ENCODE measurements around the gene MXD3.

The MXD3 gene

GRCh38 chr5:177354711-177355110, 43.0 kb upstream of the MXD3 start:
- H3K4me3 ChIP-seq (ENCODE audit: low read depth in 1 of 2, low read length in 2 of 2), result no peak overlapping the region
- H3K4me1 ChIP-seq (ENCODE audit: control insufficient read depth in 1 of 2, insufficient read depth in 2 of 2, low read length in 2 of 2), result peaks cover 6 to 20% of the 10 kb centered on the region in 2 donors
- peaks cover 0 to 5% of the 10 kb centered on the region in 2 donors for H3K36me3 ChIP-seq (ENCODE audit: control insufficient read depth in 1 of 2, insufficient read depth in 2 of 2, low read length in 2 of 2)

GRCh38 chr5:177354256-177354655, 42.6 kb upstream of the MXD3 start:
- peaks cover 2 to 9% of the 10 kb centered on the region in 2 donors for H3K36me3 ChIP-seq (ENCODE audit: control insufficient read depth in 1 of 2, insufficient read depth in 2 of 2, low read length in 2 of 2)
- no peaks in the 10 kb centered on the region for H3K27me3 ChIP-seq (ENCODE audit: low read depth, low read length)
- H3K27ac ChIP-seq (ENCODE audit: low read length), result no peak overlapping the region
- H3K4me3 ChIP-seq (ENCODE audit: low read depth in 1 of 2, low read length in 2 of 2), result no peak overlapping the region
- no peaks in the 10 kb centered on the region for H3K9me3 ChIP-seq (ENCODE audit: control insufficient read depth in 1 of 2, low read length in 2 of 2)
- H3K4me1 ChIP-seq (ENCODE audit: control insufficient read depth in 1 of 2, insufficient read depth in 2 of 2, low read length in 2 of 2), result peaks cover 6 to 24% of the 10 kb centered on the region in 2 donors

More at GRCh38 chr5:177354711-177355110, 43.0 kb upstream of the MXD3 start:
- Histone ChIP-seq H3K9me3 (ENCODE audit: control insufficient read depth in 1 of 2, low read length in 2 of 2) (no peaks in the 10 kb centered on the region), H3K27me3 (ENCODE audit: low read depth, low read length) (no peaks in the 10 kb centered on the region), H3K27ac (ENCODE audit: low read length) (no peak overlapping the region)

GRCh38 chr5:177353093-177353492, 41.4 kb upstream of the MXD3 start:
- Histone ChIP-seq H3K36me3 (ENCODE audit: control insufficient read depth in 1 of 2, insufficient read depth in 2 of 2, low read length in 2 of 2) (peaks cover 6 to 16% of the 10 kb centered on the region in 2 donors), H3K27me3 (ENCODE audit: low read depth, low read length) (no peaks in the 10 kb centered on the region), H3K27ac (ENCODE audit: low read length) (no peak overlapping the region), H3K4me1 (ENCODE audit: control insufficient read depth in 1 of 2, insufficient read depth in 2 of 2, low read length in 2 of 2) (peaks cover 6 to 32% of the 10 kb centered on the region in 2 donors), H3K9me3 (ENCODE audit: control insufficient read depth in 1 of 2, low read length in 2 of 2) (no peaks in the 10 kb centered on the region), H3K4me3 (ENCODE audit: low read depth in 1 of 2, low read length in 2 of 2) (no peak overlapping the region)

GRCh38 chr5:177351392-177352329, 40.0 kb upstream of the MXD3 start, which contains the start of gene LMAN2:
Gene LMAN2, minus strand, starts transcription at chr5:177351668. Its CDS starts 21 bp downstream, at chr5:177351647.
- peak within 1 kb of the TSS; percentile 100 for H3K4me3 ChIP-seq (ENCODE audit: low read depth in 1 of 2, low read length in 2 of 2)
- H3K27me3 ChIP-seq (ENCODE audit: low read depth, low read length), result no peaks in the 10 kb centered on the region
- H3K4me1 ChIP-seq (ENCODE audit: control insufficient read depth in 1 of 2, insufficient read depth in 2 of 2, low read length in 2 of 2), result peaks cover 6 to 42% of the 10 kb centered on the region in 2 donors
- peak within 1 kb of the TSS; percentile 93 for H3K27ac ChIP-seq (ENCODE audit: low read length)
- peaks cover 13 to 16% of the 10 kb centered on the region in 2 donors for H3K36me3 ChIP-seq (ENCODE audit: control insufficient read depth in 1 of 2, insufficient read depth in 2 of 2, low read length in 2 of 2)
- no peaks in the 10 kb centered on the region for H3K9me3 ChIP-seq (ENCODE audit: control insufficient read depth in 1 of 2, low read length in 2 of 2)

- Histone ChIP-seq H3K27me3 (ENCODE audit: low read depth, low read length) (no peaks in the 10 kb centered on the region), H3K36me3 (ENCODE audit: control insufficient read depth in 1 of 2, insufficient read depth in 2 of 2, low read length in 2 of 2) (peaks cover 16% of the 10 kb centered on the region in 2 donors), H3K9me3 (ENCODE audit: control insufficient read depth in 1 of 2, low read length in 2 of 2) (no peaks in the 10 kb centered on the region), H3K27ac (ENCODE audit: low read length) (peak overlapping the region; percentile 93), H3K4me1 (ENCODE audit: control insufficient read depth in 1 of 2, insufficient read depth in 2 of 2, low read length in 2 of 2) (peaks cover 6 to 42% of the 10 kb centered on the region in 2 donors), H3K4me3 (ENCODE audit: low read depth in 1 of 2, low read length in 2 of 2) (peak overlapping the region; percentile 100)
Measured at GRCh38 chr5:177350776-177351391, 39.2 kb upstream of the MXD3 start.

GRCh38 chr5:177349762-177350161, 38.1 kb upstream of the MXD3 start:
- Histone ChIP-seq H3K4me1 (ENCODE audit: control insufficient read depth in 1 of 2, insufficient read depth in 2 of 2, low read length in 2 of 2) (peaks cover 6 to 42% of the 10 kb centered on the region in 2 donors), H3K27me3 (ENCODE audit: low read depth, low read length) (no peaks in the 10 kb centered on the region), H3K4me3 (ENCODE audit: low read depth in 1 of 2, low read length in 2 of 2) (peak overlapping the region; percentile 100), H3K9me3 (ENCODE audit: control insufficient read depth in 1 of 2, low read length in 2 of 2) (no peaks in the 10 kb centered on the region), H3K36me3 (ENCODE audit: control insufficient read depth in 1 of 2, insufficient read depth in 2 of 2, low read length in 2 of 2) (peaks cover 16% of the 10 kb centered on the region in 2 donors), H3K27ac (ENCODE audit: low read length) (no peak overlapping the region)

GRCh38 chr5:177349362-177349647, 37.6 kb upstream of the MXD3 start:
- H3K27me3 ChIP-seq (ENCODE audit: low read depth, low read length), result no peaks in the 10 kb centered on the region
- no peaks in the 10 kb centered on the region for H3K9me3 ChIP-seq (ENCODE audit: control insufficient read depth in 1 of 2, low read length in 2 of 2)
- H3K4me1 ChIP-seq (ENCODE audit: control insufficient read depth in 1 of 2, insufficient read depth in 2 of 2, low read length in 2 of 2), result peaks cover 6 to 42% of the 10 kb centered on the region in 2 donors
- H3K36me3 ChIP-seq (ENCODE audit: control insufficient read depth in 1 of 2, insufficient read depth in 2 of 2, low read length in 2 of 2), result peaks cover 16% of the 10 kb centered on the region in 2 donors
- no peak overlapping the region for H3K27ac ChIP-seq (ENCODE audit: low read length)
- H3K4me3 ChIP-seq (ENCODE audit: low read depth in 1 of 2, low read length in 2 of 2), result no peak overlapping the region

GRCh38 chr5:177347699-177348098, 36.0 kb upstream of the MXD3 start:
- H3K27ac ChIP-seq (ENCODE audit: low read length), result no peak overlapping the region
- no peaks in the 10 kb centered on the region for H3K27me3 ChIP-seq (ENCODE audit: low read depth, low read length)
- no peak overlapping the region for H3K4me3 ChIP-seq (ENCODE audit: low read depth in 1 of 2, low read length in 2 of 2)
- H3K9me3 ChIP-seq (ENCODE audit: control insufficient read depth in 1 of 2, low read length in 2 of 2), result no peaks in the 10 kb centered on the region
- peaks cover 16% of the 10 kb centered on the region in 2 donors for H3K36me3 ChIP-seq (ENCODE audit: control insufficient read depth in 1 of 2, insufficient read depth in 2 of 2, low read length in 2 of 2)
- peaks cover 6 to 42% of the 10 kb centered on the region in 2 donors for H3K4me1 ChIP-seq (ENCODE audit: control insufficient read depth in 1 of 2, insufficient read depth in 2 of 2, low read length in 2 of 2)

GRCh38 chr5:177346820-177347219, 35.1 kb upstream of the MXD3 start:
- H3K27me3 ChIP-seq (ENCODE audit: low read depth, low read length), result no peaks in the 10 kb centered on the region
- H3K4me3 ChIP-seq (ENCODE audit: low read depth in 1 of 2, low read length in 2 of 2), result no peak overlapping the region
- peaks cover 16% of the 10 kb centered on the region in 2 donors for H3K36me3 ChIP-seq (ENCODE audit: control insufficient read depth in 1 of 2, insufficient read depth in 2 of 2, low read length in 2 of 2)
- H3K9me3 ChIP-seq (ENCODE audit: control insufficient read depth in 1 of 2, low read length in 2 of 2), result no peaks in the 10 kb centered on the region
- no peak overlapping the region for H3K27ac ChIP-seq (ENCODE audit: low read length)
- peaks cover 6 to 36% of the 10 kb centered on the region in 2 donors for H3K4me1 ChIP-seq (ENCODE audit: control insufficient read depth in 1 of 2, insufficient read depth in 2 of 2, low read length in 2 of 2)

GRCh38 chr5:177344891-177345290, 33.2 kb upstream of the MXD3 start:
- H3K27me3 ChIP-seq (ENCODE audit: low read depth, low read length), result no peaks in the 10 kb centered on the region
- peaks cover 16 to 18% of the 10 kb centered on the region in 2 donors for H3K36me3 ChIP-seq (ENCODE audit: control insufficient read depth in 1 of 2, insufficient read depth in 2 of 2, low read length in 2 of 2)
- H3K27ac ChIP-seq (ENCODE audit: low read length), result no peak overlapping the region
- H3K4me3 ChIP-seq (ENCODE audit: low read depth in 1 of 2, low read length in 2 of 2), result no peak overlapping the region
- H3K4me1 ChIP-seq (ENCODE audit: control insufficient read depth in 1 of 2, insufficient read depth in 2 of 2, low read length in 2 of 2), result peaks cover 0 to 24% of the 10 kb centered on the region in 2 donors
- H3K9me3 ChIP-seq (ENCODE audit: control insufficient read depth in 1 of 2, low read length in 2 of 2), result no peaks in the 10 kb centered on the region

- Histone ChIP-seq H3K4me1 (ENCODE audit: control insufficient read depth in 1 of 2, insufficient read depth in 2 of 2, low read length in 2 of 2) (peaks cover 0 to 13% of the 10 kb centered on the region in 2 donors), H3K36me3 (ENCODE audit: control insufficient read depth in 1 of 2, insufficient read depth in 2 of 2, low read length in 2 of 2) (peaks cover 10 to 14% of the 10 kb centered on the region in 2 donors)
Measured at GRCh38 chr5:177343777-177344176, 32.1 kb upstream of the MXD3 start.

More at GRCh38 chr5:177343777-177344176, 32.1 kb upstream of the MXD3 start:
- no peaks in the 10 kb centered on the region for H3K27me3 ChIP-seq (ENCODE audit: low read depth, low read length)
- H3K27ac ChIP-seq (ENCODE audit: low read length), result no peak overlapping the region
- no peaks in the 10 kb centered on the region for H3K9me3 ChIP-seq (ENCODE audit: control insufficient read depth in 1 of 2, low read length in 2 of 2)
- H3K4me3 ChIP-seq (ENCODE audit: low read depth in 1 of 2, low read length in 2 of 2), result no peak overlapping the region
